ENCODE measurements around the gene ADAM10. TPM values are rescaled to one million over a fixed set of nuclear protein-coding genes. Genes with fewer than 3 reads are reported as not detected.
A peak's percentile ranks its signal among the peaks of the same experiment; 100 is the strongest.

Gene ADAM10
- total and polyA plus RNA-seq, 4 donors: 11.6 to 115 (median 57.5) TPM

DNA sequence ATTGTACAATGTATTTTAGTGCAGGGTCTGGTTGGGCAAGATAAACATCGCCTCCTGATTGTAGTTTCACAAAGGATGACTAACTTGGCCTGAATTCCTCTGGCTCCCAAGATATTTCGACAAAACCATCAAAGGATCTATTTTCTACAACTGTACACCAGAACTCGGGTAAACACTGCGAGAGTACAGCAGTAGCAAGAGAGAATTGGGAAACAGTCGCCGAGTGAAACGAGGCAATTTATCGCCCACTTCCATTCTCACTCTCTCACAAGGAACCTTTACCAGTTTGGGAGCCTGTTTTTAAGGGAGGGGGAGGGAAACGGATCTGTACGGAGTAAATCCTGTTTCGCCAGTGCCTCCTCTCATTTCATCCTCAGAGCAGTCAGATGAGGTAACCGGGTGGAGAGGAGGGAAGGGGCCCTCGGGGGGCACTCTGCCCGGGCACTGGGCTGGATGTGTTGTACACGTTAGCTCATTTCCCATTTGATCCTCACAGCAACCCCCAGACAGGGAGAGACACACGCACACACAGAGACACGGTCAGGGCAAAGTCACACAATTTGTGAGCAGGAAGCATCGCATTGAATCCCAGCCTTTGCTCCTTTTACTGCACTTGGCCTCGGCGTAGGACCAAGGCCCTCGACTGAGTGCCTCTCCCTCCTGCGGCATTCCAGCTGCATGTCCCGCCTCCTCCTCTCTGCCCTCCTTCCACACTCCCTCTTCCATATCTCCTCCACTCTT, 197.6 kb downstream of the ADAM10 start:
- H3K4me3 ChIP-seq (ENCODE audit: low read length in 2 of 2): no peak overlapping the region
- no peaks in the 10 kb centered on the region for H3K36me3 ChIP-seq (ENCODE audit: control insufficient read depth in 1 of 2, insufficient read depth in 2 of 2, low read length in 1 of 2)
- no peaks in the 10 kb centered on the region for H3K27me3 ChIP-seq (ENCODE audit: control insufficient read depth in 1 of 2, insufficient read depth in 2 of 2, low read length in 1 of 2)
- no peak overlapping the region for H3K27ac ChIP-seq (ENCODE audit: low read depth in 1 of 2, low read length in 2 of 2)
- DNase-seq (peak in 1 of 2 donors; percentile 53), ATAC-seq (ENCODE audit: low FRiP score) (peak; percentile 19)
- 63 to 69% methylated on average over 23 of the region's 23 CpGs for WGBS, 2 donors
- intact Hi-C loops (cut with DNase I): no loop called here
- H3K4me1 ChIP-seq (ENCODE audit: control insufficient read depth in 1 of 2, insufficient read depth in 2 of 2, low read length in 2 of 2): peaks cover 0 to 4% of the 10 kb centered on the region in 2 donors
- H3K9me3 ChIP-seq (ENCODE audit: control insufficient read depth, low read length): no peaks in the 10 kb centered on the region

DNA sequence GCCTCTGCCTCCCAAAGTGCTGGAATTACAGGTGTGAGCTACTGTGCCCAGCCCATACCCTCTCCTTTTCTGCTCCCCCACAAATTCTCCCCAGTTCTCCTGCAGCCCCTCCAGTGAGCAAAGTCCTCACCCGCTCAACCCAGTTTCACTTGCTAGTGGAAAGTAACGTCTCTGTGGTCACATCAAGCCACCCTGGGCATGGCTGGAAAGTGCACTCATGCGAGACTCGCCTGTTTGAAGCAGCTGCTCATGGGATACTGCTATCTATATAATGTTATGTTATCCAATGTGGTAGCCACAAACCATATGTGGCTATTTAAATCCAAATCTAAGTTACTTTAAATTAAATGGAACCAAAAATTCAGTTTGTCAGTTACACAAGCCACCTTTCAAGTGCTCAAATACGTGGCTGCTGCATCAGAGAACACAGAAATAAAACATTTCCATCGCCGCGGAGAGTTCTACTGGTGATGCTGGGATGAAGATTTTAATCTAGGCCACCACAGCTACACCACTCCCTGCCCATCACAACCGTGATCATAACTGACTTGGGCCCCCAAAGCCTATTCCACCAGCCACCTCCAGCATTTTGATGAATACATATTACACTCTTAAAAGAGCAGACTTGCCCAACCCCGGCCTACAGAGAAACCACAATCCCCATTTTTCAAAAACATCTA, 198.3 kb downstream of the ADAM10 start:
- Histone ChIP-seq H3K4me3 (ENCODE audit: low read length in 2 of 2) (no peak overlapping the region), H3K27me3 (ENCODE audit: control insufficient read depth in 1 of 2, insufficient read depth in 2 of 2, low read length in 1 of 2) (no peaks in the 10 kb centered on the region), H3K9me3 (ENCODE audit: control insufficient read depth, low read length) (no peaks in the 10 kb centered on the region), H3K27ac (ENCODE audit: low read depth in 1 of 2, low read length in 2 of 2) (no peak overlapping the region), H3K36me3 (ENCODE audit: control insufficient read depth in 1 of 2, insufficient read depth in 2 of 2, low read length in 1 of 2) (no peaks in the 10 kb centered on the region), H3K4me1 (ENCODE audit: control insufficient read depth in 1 of 2, insufficient read depth in 2 of 2, low read length in 2 of 2) (peaks cover 0 to 4% of the 10 kb centered on the region in 2 donors)
- WGBS, 2 donors: 96 to 97% methylated on average over 10 of the region's 10 CpGs
- ATAC-seq (ENCODE audit: low FRiP score): no peak
- intact Hi-C loops (cut with DNase I): no loop called here
- peak in 1 of 2 donors; percentile 9 for DNase-seq

- peaks cover 0 to 4% of the 10 kb centered on the region in 2 donors for H3K4me1 ChIP-seq (ENCODE audit: control insufficient read depth in 1 of 2, insufficient read depth in 2 of 2, low read length in 2 of 2)
- WGBS, 2 donors: 93 to 94% methylated on average over 7 of the region's 7 CpGs
- no peak overlapping the region for H3K4me3 ChIP-seq (ENCODE audit: low read length in 2 of 2)
- ATAC-seq (ENCODE audit: low FRiP score) (no peak), DNase-seq (peak in 1 of 2 donors; percentile 15)
- H3K36me3 ChIP-seq (ENCODE audit: control insufficient read depth in 1 of 2, insufficient read depth in 2 of 2, low read length in 1 of 2): no peaks in the 10 kb centered on the region
- H3K27me3 ChIP-seq (ENCODE audit: control insufficient read depth in 1 of 2, insufficient read depth in 2 of 2, low read length in 1 of 2): no peaks in the 10 kb centered on the region
- H3K9me3 ChIP-seq (ENCODE audit: control insufficient read depth, low read length): no peaks in the 10 kb centered on the region
- no peak overlapping the region for H3K27ac ChIP-seq (ENCODE audit: low read depth in 1 of 2, low read length in 2 of 2)
- intact Hi-C loops (cut with DNase I): loop anchor here in 1 of 2 donors (5.0 kb wide), 1 partner anchor 102 kb away; no protein-coding TSS in a partner anchor
Observed at GRCh38 chr15:58549785-58550074, 199.8 kb downstream of the ADAM10 start.

- Histone ChIP-seq H3K4me3 (ENCODE audit: low read length in 2 of 2) (no peak overlapping the region), H3K27ac (ENCODE audit: low read depth in 1 of 2, low read length in 2 of 2) (no peak overlapping the region), H3K4me1 (ENCODE audit: control insufficient read depth in 1 of 2, insufficient read depth in 2 of 2, low read length in 2 of 2) (peaks cover 0 to 4% of the 10 kb centered on the region in 2 donors), H3K9me3 (ENCODE audit: control insufficient read depth, low read length) (no peaks in the 10 kb centered on the region), H3K27me3 (ENCODE audit: control insufficient read depth in 1 of 2, insufficient read depth in 2 of 2, low read length in 1 of 2) (no peaks in the 10 kb centered on the region), H3K36me3 (ENCODE audit: control insufficient read depth in 1 of 2, insufficient read depth in 2 of 2, low read length in 1 of 2) (no peaks in the 10 kb centered on the region)
- WGBS, 2 donors: 90 to 94% methylated on average over 12 of the region's 12 CpGs
- DNase-seq (peak in 1 of 2 donors; percentile 45), ATAC-seq (ENCODE audit: low FRiP score) (no peak)
- intact Hi-C loops (cut with DNase I): loop anchor here in 1 of 2 donors (5.0 kb wide), 1 partner anchor 102 kb away; no protein-coding TSS in a partner anchor
Observed at GRCh38 chr15:58549013-58549784, 200.3 kb downstream of the ADAM10 start.

GRCh38 chr15:58548308-58549012, 201.0 kb downstream of the ADAM10 start:
- WGBS, 2 donors: 94 to 98% methylated on average over 25 to 26 of the region's 26 CpGs
- intact Hi-C loops (cut with DNase I): loop anchor here in 1 of 2 donors (5.0 kb wide), 1 partner anchor 101 kb away; no protein-coding TSS in a partner anchor
- peaks cover 0 to 4% of the 10 kb centered on the region in 2 donors for H3K4me1 ChIP-seq (ENCODE audit: control insufficient read depth in 1 of 2, insufficient read depth in 2 of 2, low read length in 2 of 2)
- H3K9me3 ChIP-seq (ENCODE audit: control insufficient read depth, low read length): no peaks in the 10 kb centered on the region
- H3K4me3 ChIP-seq (ENCODE audit: low read length in 2 of 2): no peak overlapping the region
- no peaks in the 10 kb centered on the region for H3K27me3 ChIP-seq (ENCODE audit: control insufficient read depth in 1 of 2, insufficient read depth in 2 of 2, low read length in 1 of 2)
- no peak for ATAC-seq (ENCODE audit: low FRiP score)
- no peaks in the 10 kb centered on the region for H3K36me3 ChIP-seq (ENCODE audit: control insufficient read depth in 1 of 2, insufficient read depth in 2 of 2, low read length in 1 of 2)
- H3K27ac ChIP-seq (ENCODE audit: low read depth in 1 of 2, low read length in 2 of 2): no peak overlapping the region
- DNase-seq: no peak

GRCh38 chr15:58547628-58548307, 201.7 kb downstream of the ADAM10 start:
- Histone ChIP-seq H3K4me3 (ENCODE audit: low read length in 2 of 2) (no peak overlapping the region), H3K27ac (ENCODE audit: low read depth in 1 of 2, low read length in 2 of 2) (peak overlapping the region in 1 of 2 donors; percentile 25), H3K4me1 (ENCODE audit: control insufficient read depth in 1 of 2, insufficient read depth in 2 of 2, low read length in 2 of 2) (peaks cover 0 to 4% of the 10 kb centered on the region in 2 donors), H3K36me3 (ENCODE audit: control insufficient read depth in 1 of 2, insufficient read depth in 2 of 2, low read length in 1 of 2) (no peaks in the 10 kb centered on the region), H3K9me3 (ENCODE audit: control insufficient read depth, low read length) (no peaks in the 10 kb centered on the region), H3K27me3 (ENCODE audit: control insufficient read depth in 1 of 2, insufficient read depth in 2 of 2, low read length in 1 of 2) (no peaks in the 10 kb centered on the region)
- DNase-seq (no peak), ATAC-seq (ENCODE audit: low FRiP score) (no peak)
- intact Hi-C loops (cut with DNase I): loop anchor here (1.0 to 5.0 kb wide), 2 partner anchors 56 to 100 kb away; no protein-coding TSS in a partner anchor
- 91 to 92% methylated on average over 9 of the region's 9 CpGs for WGBS, 2 donors

DNA sequence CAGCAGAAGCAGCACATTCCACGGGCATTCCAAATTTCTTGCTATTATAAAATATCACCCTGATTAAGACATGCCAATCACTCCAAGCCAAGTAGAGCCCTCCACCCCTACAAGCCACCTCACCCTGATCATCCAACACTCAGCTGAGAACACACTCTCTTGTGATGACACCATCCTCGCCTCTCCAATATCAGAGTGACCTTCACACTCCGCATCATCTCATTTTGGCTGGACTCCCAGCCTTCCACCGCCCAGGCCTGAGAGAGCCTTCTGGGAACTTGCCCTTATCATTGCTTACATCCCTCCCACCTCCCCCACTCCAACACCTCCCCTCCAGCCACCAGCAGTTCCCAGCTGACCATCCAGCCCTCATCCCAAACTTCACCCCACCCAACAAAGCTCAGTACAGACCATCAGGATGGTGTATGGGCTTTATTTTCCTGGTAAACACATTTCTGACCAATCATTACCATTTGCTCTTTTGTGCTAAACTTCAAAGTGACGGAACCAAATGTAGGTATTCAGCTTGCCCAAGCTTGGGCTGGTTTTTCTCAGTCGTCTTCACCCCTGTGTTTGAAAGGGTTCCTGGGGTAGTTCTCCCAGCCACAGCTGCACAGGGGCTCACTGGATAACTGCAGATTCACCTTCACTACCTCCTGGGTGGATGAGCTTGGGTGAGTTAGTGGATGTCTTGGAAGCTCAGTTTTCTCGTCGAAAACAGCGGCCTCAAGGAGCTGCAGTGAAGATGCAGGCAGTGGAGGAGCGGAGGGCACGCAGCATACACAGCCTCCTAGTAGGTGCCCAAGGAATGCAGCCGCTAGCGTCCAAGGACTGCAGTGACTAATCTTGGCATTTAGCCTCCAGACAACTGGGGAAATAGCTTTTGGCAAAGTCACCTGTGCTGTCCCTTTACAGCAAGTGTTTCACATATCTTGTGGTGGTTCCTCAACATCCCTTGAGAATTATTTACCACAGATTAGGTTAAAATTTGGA, 202.6 kb downstream of the ADAM10 start:
- ATAC-seq (ENCODE audit: low FRiP score) (peak; percentile 70), DNase-seq (peak; percentile 77 to 83)
- peak overlapping the region in 1 of 2 donors; percentile 75 for H3K27ac ChIP-seq (ENCODE audit: low read depth in 1 of 2, low read length in 2 of 2)
- no peaks in the 10 kb centered on the region for H3K36me3 ChIP-seq (ENCODE audit: control insufficient read depth in 1 of 2, insufficient read depth in 2 of 2, low read length in 1 of 2)
- intact Hi-C loops (cut with DNase I): loop anchor here (1.0 to 5.0 kb wide), 2 partner anchors 56 to 100 kb away; no protein-coding TSS in a partner anchor
- no peaks in the 10 kb centered on the region for H3K9me3 ChIP-seq (ENCODE audit: control insufficient read depth, low read length)
- 27 to 30% methylated on average over 13 of the region's 13 CpGs for WGBS, 2 donors
- peaks cover 0 to 4% of the 10 kb centered on the region in 2 donors for H3K4me1 ChIP-seq (ENCODE audit: control insufficient read depth in 1 of 2, insufficient read depth in 2 of 2, low read length in 2 of 2)
- H3K4me3 ChIP-seq (ENCODE audit: low read length in 2 of 2): no peak overlapping the region
- no peaks in the 10 kb centered on the region for H3K27me3 ChIP-seq (ENCODE audit: control insufficient read depth in 1 of 2, insufficient read depth in 2 of 2, low read length in 1 of 2)

Measured in aorta (tissue), 5 donors.